Measurements from ENCODE around the gene PPP1R14C.

Gene PPP1R14C

DNA sequence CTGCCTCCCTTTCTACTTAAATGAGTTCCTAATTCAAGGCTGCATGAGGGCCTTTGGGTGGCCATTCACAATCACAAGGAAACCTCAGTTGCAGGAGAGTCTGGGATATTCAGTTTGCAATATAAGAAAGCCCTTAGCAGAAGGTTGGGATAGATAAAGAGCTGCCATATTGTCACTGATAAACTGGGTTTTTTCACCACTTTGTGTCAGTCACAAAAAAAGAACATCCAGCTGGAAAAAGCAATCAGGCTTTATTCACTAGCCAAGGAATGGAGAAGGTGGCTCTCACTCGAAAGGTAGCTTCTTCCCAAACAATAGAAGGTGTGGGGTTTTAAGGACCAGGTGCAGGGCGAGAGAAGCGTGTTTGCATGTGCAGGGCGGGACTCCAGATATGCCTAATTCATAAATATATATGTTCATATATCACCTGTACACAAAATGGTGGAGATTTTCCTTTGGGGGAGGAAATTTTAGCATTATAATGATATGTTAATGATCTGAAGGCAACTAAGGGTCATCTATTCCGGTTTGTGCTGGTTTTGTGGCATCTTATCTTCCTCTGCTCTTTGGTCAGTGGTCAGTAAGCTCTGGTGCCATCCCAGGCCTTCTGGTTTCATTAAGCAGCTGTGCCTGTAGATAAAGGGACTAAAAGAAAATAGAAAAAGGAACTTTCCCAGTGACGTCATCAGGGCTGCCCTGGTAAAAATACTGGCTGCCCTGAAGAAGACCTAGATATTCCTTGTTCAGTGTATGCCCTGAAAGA, 128.8 kb downstream of the PPP1R14C start:
- H3K4me1 ChIP-seq = no peaks in the 10 kb centered on the region
- H3K4me3 ChIP-seq (ENCODE audit: low read depth, low read length) = no peak overlapping the region
- TF ChIP-seq, protein P1, sequence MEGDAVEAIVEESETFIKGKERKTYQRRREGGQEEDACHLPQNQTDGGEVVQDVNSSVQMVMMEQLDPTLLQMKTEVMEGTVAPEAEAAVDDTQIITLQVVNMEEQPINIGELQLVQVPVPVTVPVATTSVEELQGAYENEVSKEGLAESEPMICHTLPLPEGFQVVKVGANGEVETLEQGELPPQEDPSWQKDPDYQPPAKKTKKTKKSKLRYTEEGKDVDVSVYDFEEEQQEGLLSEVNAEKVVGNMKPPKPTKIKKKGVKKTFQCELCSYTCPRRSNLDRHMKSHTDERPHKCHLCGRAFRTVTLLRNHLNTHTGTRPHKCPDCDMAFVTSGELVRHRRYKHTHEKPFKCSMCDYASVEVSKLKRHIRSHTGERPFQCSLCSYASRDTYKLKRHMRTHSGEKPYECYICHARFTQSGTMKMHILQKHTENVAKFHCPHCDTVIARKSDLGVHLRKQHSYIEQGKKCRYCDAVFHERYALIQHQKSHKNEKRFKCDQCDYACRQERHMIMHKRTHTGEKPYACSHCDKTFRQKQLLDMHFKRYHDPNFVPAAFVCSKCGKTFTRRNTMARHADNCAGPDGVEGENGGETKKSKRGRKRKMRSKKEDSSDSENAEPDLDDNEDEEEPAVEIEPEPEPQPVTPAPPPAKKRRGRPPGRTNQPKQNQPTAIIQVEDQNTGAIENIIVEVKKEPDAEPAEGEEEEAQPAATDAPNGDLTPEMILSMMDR (IDR thresholded peaks at IDR 0.05; ENCODE audit: low read depth, low read length) = no peak
- H3K27me3 ChIP-seq = no peaks in the 10 kb centered on the region
- no peak for DNase-seq
- H3K36me3 ChIP-seq = no peaks in the 10 kb centered on the region
- H3K9me3 ChIP-seq = no peaks in the 10 kb centered on the region

DNA sequence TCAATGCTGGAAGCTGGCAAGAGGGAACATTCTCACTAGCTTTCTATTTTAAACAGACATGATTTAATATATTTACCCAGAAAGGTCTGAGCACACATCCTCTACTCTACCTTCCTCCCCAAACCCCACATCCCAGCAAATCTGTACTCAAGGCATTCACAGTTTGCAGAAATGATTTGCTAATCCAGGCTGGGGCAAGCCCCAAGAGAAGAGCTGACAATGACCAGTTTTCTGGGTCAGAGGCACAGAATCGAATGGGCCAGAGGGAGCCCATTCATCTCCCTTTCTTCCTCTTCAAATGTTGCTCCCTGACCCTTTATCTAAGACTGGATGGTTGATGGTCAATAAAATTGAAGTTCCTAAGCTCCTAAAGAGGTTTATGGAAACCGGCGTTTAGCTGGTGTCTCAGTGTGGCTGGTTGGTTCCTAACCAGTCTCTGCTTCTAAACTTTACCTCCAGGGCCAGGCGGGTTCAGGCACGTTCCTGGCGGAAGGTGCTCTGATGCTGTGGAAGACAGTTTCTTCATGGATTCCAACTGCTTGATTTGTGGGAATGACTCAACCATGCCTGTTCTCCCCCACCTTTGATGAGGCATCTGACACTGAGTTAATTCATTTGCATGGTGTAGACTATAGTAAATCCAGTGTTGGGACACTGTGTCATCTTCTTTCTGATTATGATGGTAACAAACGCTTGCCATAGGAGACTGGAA, 129.6 kb downstream of the PPP1R14C start:
- no peak overlapping the region for H3K4me3 ChIP-seq (ENCODE audit: low read depth, low read length)
- TF ChIP-seq, protein P1 (IDR thresholded peaks at IDR 0.05; ENCODE audit: low read depth, low read length) = no peak
- no peaks in the 10 kb centered on the region for H3K4me1 ChIP-seq
- no peaks in the 10 kb centered on the region for H3K9me3 ChIP-seq
- no peaks in the 10 kb centered on the region for H3K36me3 ChIP-seq
- no peak for DNase-seq
- no peaks in the 10 kb centered on the region for H3K27me3 ChIP-seq

DNA sequence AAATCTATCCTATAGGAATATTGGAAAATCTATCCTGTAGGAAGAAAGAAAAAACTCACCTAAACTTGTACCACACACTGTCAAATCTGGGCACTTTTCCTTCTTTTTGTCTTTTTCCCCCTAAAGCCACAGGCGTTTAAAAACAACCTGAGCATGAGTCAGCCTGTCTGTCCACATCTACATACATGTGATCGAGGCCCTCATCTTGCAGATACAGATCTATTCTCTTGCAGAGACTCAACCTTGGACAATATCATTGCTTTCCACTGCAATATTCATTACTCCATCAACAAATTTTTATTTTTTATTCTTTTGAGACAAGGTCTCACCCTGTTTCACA, 130.1 kb downstream of the PPP1R14C start:
- Histone ChIP-seq H3K4me3 (ENCODE audit: low read depth, low read length) (no peak overlapping the region), H3K4me1 (no peaks in the 10 kb centered on the region), H3K27me3 (no peaks in the 10 kb centered on the region), H3K36me3 (no peaks in the 10 kb centered on the region), H3K9me3 (no peaks in the 10 kb centered on the region)
- DNase-seq = no peak
- TF ChIP-seq, protein P1 (IDR thresholded peaks at IDR 0.05; ENCODE audit: low read depth, low read length) = no peak

DNA sequence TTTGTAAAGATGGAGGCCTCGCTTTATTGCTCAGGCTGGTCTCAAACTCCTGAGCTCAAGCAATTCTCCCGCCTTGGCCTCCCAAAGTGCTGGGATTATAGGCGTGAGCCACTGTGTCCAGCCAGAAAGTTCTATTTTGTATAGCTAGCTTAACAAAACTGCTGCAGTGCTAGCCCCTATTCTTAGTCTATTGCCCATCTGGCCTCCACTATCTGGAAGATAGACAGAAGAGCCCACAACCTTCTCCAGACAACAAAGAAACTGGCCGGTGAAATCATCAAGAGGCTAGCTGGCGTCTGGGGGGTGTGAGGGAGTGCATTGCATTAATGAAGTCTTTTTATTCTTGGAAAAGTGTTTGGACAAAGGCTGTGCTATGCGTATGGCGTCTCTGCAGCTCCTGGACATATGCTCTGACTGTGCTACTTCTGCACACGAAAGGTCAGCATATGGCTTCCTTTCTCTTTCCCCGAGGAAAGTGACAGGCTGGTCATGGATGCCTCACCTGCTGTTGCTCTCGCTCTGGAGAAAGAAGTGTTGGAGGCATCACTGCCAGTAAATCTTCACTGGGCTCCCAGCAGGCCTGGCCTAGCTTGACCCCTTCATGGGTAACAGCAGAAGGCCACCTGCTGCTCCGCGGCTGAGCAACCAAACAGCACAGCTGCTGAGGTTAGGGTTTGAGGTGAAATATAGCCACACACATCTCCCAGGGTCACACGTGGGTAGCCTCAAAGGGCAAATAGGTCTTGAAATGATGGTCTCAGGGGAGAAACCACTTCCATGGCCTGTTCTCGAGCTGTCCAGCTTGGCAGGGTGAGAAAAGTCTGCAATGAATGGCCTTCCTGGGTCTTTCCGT, 130.8 kb downstream of the PPP1R14C start:
- DNase-seq = no peak
- H3K4me1 ChIP-seq = no peaks in the 10 kb centered on the region
- H3K27me3 ChIP-seq = no peaks in the 10 kb centered on the region
- H3K4me3 ChIP-seq (ENCODE audit: low read depth, low read length) = no peak overlapping the region
- TF ChIP-seq, protein P1 (IDR thresholded peaks at IDR 0.05; ENCODE audit: low read depth, low read length) = no peak
- no peaks in the 10 kb centered on the region for H3K36me3 ChIP-seq
- H3K9me3 ChIP-seq = no peaks in the 10 kb centered on the region

DNA sequence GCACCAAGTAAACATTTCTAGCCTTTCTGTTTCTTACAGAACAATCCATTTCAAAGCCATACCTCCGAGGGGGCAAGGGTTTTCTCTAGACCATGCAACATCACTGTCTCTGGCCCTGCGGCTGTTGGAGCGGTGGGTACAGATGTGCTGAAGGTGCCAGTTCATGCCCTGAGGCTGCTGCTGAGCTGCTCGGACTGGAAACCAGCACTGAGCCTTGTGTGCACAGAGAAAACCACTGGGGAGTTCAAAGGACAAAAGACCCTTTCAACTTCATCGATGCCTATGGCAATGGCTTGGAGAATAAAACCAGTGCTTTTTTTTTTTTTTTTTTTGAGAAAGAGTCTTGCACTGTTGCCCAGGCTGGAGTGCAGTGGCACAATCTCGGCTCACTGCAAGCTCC, 132.6 kb downstream of the PPP1R14C start:
- TF ChIP-seq, protein P1 (IDR thresholded peaks at IDR 0.05; ENCODE audit: low read depth, low read length) = no peak

More for the DNA sequence above, 132.6 kb downstream of the PPP1R14C start:
- no peaks in the 10 kb centered on the region for H3K4me1 ChIP-seq
- H3K4me3 ChIP-seq (ENCODE audit: low read depth, low read length) = no peak overlapping the region
- DNase-seq = no peak
- H3K9me3 ChIP-seq = no peaks in the 10 kb centered on the region
- no peaks in the 10 kb centered on the region for H3K36me3 ChIP-seq
- H3K27me3 ChIP-seq = no peaks in the 10 kb centered on the region
